K562 (cell line): ENCODE results near the gene EHMT2. TPM values are rescaled to one million over a fixed set of nuclear protein-coding genes. Genes with fewer than 3 reads are reported as not detected.
A peak's percentile ranks its signal among the peaks of the same experiment; 100 is the strongest.
"Not testable (repeated sequence)": the region's sequence is repeated elsewhere in the genome, so short reads cannot be mapped to it uniquely, and the experiment has no call there.

Source experiments
- ATAC-seq: fragments of 200-7000 bp; cut with Tn5 transposase; 3 replicates; pipeline ENCODE4 v1.9.1; 2020; ENCODE audit warnings: moderate library complexity
- BruUV-seq: library from RNA; stranded (reverse); fragments of 400-500 nt; replicated peaks from 2 replicates; lab custom pipeline; 2021; lab: Mats Ljungman, UMichigan
- CTCF ChIA-PET: fragments of 300-600 bp; formaldehyde crosslinking; extraction: SDS; loops from one replicate; lab custom pipeline; 2021; ENCODE audit warnings: low intra/inter-chr PET ratio; lab: Yijun Ruan, JAX
- POLR2A ChIA-PET: fragments of 300-600, 350-650 bp; sonication (Branson Sonifier 250); formaldehyde crosslinking; extraction: SDS; loops from one replicate; lab custom pipeline; 2021; ENCODE audit warnings: antibody characterized with exemption, inconsistent platforms; lab: Yijun Ruan, JAX
- DNase-seq, 4 experiments: peaks; one replicate each; pipeline versions ENCODE4 v3.0.0 to v3.0.0-alpha.2; 2011 to 2018; ENCODE audit warnings: low spot score in 3 of 4, mixed read lengths in 3 of 4; ENCODE audit errors: extremely low read depth in 1 of 4
- FAIRE-seq: peaks from 2 replicates; lab custom pipeline; 2011; peaks lifted over from hg19 to GRCh38; lab: Jason Lieb, UNC
- H2AFZ ChIP-seq: 2 replicates; pipeline ENCODE4 v1.6.0; 2011; ENCODE audit warnings: low read depth, low read length, control low read depth, inconsistent platforms
- H3K27ac ChIP-seq: fragments of 200-600 bp; 3 replicates; pipeline ENCODE4 v1.8.0; 2011; ENCODE audit warnings: low read depth, mild to moderate bottlenecking, control low read depth, inconsistent platforms, low read length, moderate library complexity, mixed read lengths; ENCODE audit errors: extremely low read depth
- H3K27me3 ChIP-seq, 2 experiments: fragments of 300-600 bp in 1 of 2; 2 replicates in 1 of 2; 3 replicates in 1 of 2; pipeline versions ENCODE4 v1.6.0 to v1.8.0; 2011; ENCODE audit warnings: inconsistent platforms in 2 of 2, low read length in 2 of 2, mild to moderate bottlenecking in 1 of 2, mixed read lengths in 1 of 2, moderate library complexity in 1 of 2; ENCODE audit not compliant: control insufficient read depth in 2 of 2, insufficient read depth in 2 of 2
- H3K36me3 ChIP-seq: fragments of 300-600 bp; 3 replicates; pipeline ENCODE4 v1.8.0; 2011; ENCODE audit warnings: mild to moderate bottlenecking, low read length, inconsistent platforms; ENCODE audit not compliant: control insufficient read depth, insufficient read depth
- H3K4me1 ChIP-seq, 2 experiments: fragments of 200-600 bp in 1 of 2; replicated peaks in 1 of 2; 2 replicates in 1 of 2; 3 replicates in 1 of 2; pipeline versions ENCODE4 v1.5.1 to v1.8.0; 2011; ENCODE audit warnings: inconsistent platforms in 2 of 2, low read length in 2 of 2, mild to moderate bottlenecking in 1 of 2, mixed read lengths in 1 of 2, moderate library complexity in 1 of 2; ENCODE audit not compliant: control insufficient read depth in 2 of 2, insufficient read depth in 2 of 2
- H3K4me2 ChIP-seq: 2 replicates; pipeline ENCODE4 v1.6.1; 2011; ENCODE audit warnings: low read length, control low read depth, inconsistent platforms, mixed read lengths; ENCODE audit not compliant: insufficient read depth
- H3K4me3 ChIP-seq: fragments of 200-600 bp; sonication (generic), shearing (Covaris generic); 2 replicates; pipeline ENCODE4 v1.5.1; 2016; ENCODE audit warnings: control low read depth, inconsistent platforms
- H3K79me2 ChIP-seq: fragments of 200-600 bp; 3 replicates; pipeline ENCODE4 v1.8.0; 2011; ENCODE audit warnings: low read length, inconsistent platforms; ENCODE audit not compliant: control insufficient read depth, insufficient read depth
- H3K9ac ChIP-seq, 2 experiments: 2 replicates each; pipeline versions ENCODE4 v1.6.0 to v1.6.1; 2011; ENCODE audit warnings: low read depth in 2 of 2, low read length in 2 of 2, control low read depth in 1 of 2, inconsistent platforms in 1 of 2, mild to moderate bottlenecking in 1 of 2, mixed read lengths in 1 of 2; ENCODE audit not compliant: insufficient read depth in 1 of 2
- H3K9me1 ChIP-seq: one replicate; pipeline ENCODE4 v1.6.0; 2011; ENCODE audit warnings: inconsistent platforms, mild to moderate bottlenecking, low read length, moderate library complexity; ENCODE audit not compliant: control insufficient read depth, insufficient read depth
- H3K9me3 ChIP-seq: replicated peaks from 2 replicates; pipeline ENCODE4 v1.5.1; 2011; ENCODE audit warnings: low read depth, low read length, inconsistent platforms; ENCODE audit not compliant: control insufficient read depth, insufficient read depth
- H4K20me1 ChIP-seq: replicated peaks from 2 replicates; pipeline ENCODE4 v1.6.1; 2011; ENCODE audit warnings: low read length, inconsistent platforms, mixed read lengths; ENCODE audit not compliant: control insufficient read depth, insufficient read depth
- ETV5 ChIP-seq: sonication (generic); formaldehyde crosslinking; IDR thresholded peaks from 2 replicates; pipeline ENCODE4 v1.4.0; 2020; ENCODE audit warnings: low read depth, mild to moderate bottlenecking, missing genetic modification reagents
- GABPA ChIP-seq: fragments of 200-800 bp; sonication (Bioruptor generic); conservative IDR thresholded peaks from 2 replicates; pipeline ENCODE4 v1.6.1; 2016; ENCODE audit warnings: low read depth, missing genetic modification characterization, missing compliant biosample characterization
- GTF2F1 ChIP-seq: IDR thresholded peaks from 2 replicates; pipeline ENCODE4 v1.6.1; 2011; ENCODE audit warnings: low read depth, low read length, improper control_type of control experiment
- NR3C1 ChIP-seq: sonication (generic); formaldehyde crosslinking; IDR thresholded peaks from 2 replicates; pipeline ENCODE4 v1.8.1; 2022; ENCODE audit warnings: missing genetic modification reagents
- WGBS: fragments of 100-300 bp; shearing (Covaris generic); methylation state at CpG from one replicate; pipeline ENCODE4 v1.1.6; 2016; ENCODE audit warnings: low coverage, mixed read lengths; ENCODE audit not compliant: insufficient coverage; ENCODE audit errors: missing lambda C conversion rate; 5-methylcytosine and 5-hydroxymethylcytosine counted together
- in situ Hi-C: fragments of 300-500 bp; cut with MboI; formaldehyde crosslinking; loops from 4 replicates; pipeline ENCODE4 v1.15.0; 2018; ENCODE audit warnings: inconsistent platforms, mixed read lengths
- intact Hi-C: fragments of 100-400 bp; cut with micrococcal nuclease; formaldehyde crosslinking; loops from 2 replicates; pipeline ENCODE4 v1.14.2; 2022
- polyA plus RNA-seq, 8 experiments: library from polyadenylated mRNA; depleted of rRNA in 4 of 8; stranded (reverse) in 5 of 8; unstranded in 3 of 8; fragments of >200 nt; fragmentation: Nextera tagmentation in 2 of 8; fragmentation: Illumina TruSeq in 1 of 8; extraction: Ambion mirVana in 2 of 8; extraction: Trizol in 1 of 8; gene quantifications; 2 replicates each; pipeline versions ENCODE4 v1.2.1 to v1.2.3, GENCODE V29; 2011 to 2014; ENCODE audit warnings: inconsistent platforms in 1 of 8, missing spikeins in 1 of 8
- total RNA-seq, 7 experiments: library from RNA; depleted of rRNA in 6 of 7; stranded (reverse); fragments of >200 nt in 6 of 7; fragmentation: Illumina TruSeq in 2 of 7; extraction: Trizol in 2 of 7; gene quantifications; 2 replicates each; pipeline versions ENCODE4 v1.2.1 to v1.2.3, GENCODE V29; 2011 to 2021; ENCODE audit warnings: low replicate concordance in 1 of 7

EHMT2 gene
- total and polyA plus RNA-seq, 9 of the 15 experiments (the other 6 are each of a cell fraction or from before 2014, with no cell fraction given) = 2.1 to 63.8 (median 38.5) TPM

DNA sequence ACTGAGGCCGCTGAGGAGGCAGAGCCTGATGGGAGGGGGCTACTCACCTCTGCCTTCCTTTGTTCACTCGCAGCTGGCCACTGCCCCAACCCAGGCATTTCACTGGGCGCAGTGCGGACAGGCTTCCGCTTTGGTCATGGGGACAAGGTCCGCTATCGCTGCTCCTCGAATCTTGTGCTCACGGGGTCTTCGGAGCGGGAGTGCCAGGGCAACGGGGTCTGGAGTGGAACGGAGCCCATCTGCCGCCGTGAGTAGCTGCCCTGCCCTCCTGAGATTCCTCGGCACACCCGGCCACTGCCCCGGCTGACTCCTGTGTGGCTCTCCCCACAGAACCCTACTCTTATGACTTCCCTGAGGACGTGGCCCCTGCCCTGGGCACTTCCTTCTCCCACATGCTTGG is 36.0 kb upstream of the EHMT2 start:
- BruUV-seq = no TSS peak
- no peaks in the 10 kb centered on the region for H3K79me2 ChIP-seq
- H4K20me1 ChIP-seq = no peaks in the 10 kb centered on the region
- H3K4me2 ChIP-seq = no peak overlapping the region
- CTCF ChIA-PET = no interaction called here
- no peak overlapping the region for H3K27ac ChIP-seq
- DNase-seq = no peak
- FAIRE-seq = no peak
- H2AFZ ChIP-seq = peak overlapping the region; percentile 17; the same call in 1 of the 2 replicates
- peak overlapping the region in 1 of 2 experiments; percentile 73; a peak in 2 of 4 replicates for H3K9ac ChIP-seq
- peaks cover 0 to 7% of the 10 kb centered on the region in 2 experiments; a peak in 1 of 5 replicates for H3K4me1 ChIP-seq
- intact Hi-C loops = no loop called here
- no peaks in the 10 kb centered on the region for H3K9me3 ChIP-seq
- peaks cover 8 to 12% of the 10 kb centered on the region in 2 experiments; a peak in 2 of 5 replicates for H3K27me3 ChIP-seq
- in situ Hi-C loops = no loop called here
- H3K9me1 ChIP-seq = no peaks in the 10 kb centered on the region
- TF ChIP-seq ETV5 (no peak), GABPA (tag) (no peak), GTF2F1 (no peak), NR3C1 (no peak)
- 36% methylated on average over 16 of the region's 19 CpGs for WGBS
- H3K36me3 ChIP-seq = no peaks in the 10 kb centered on the region
- peak; percentile 16; the same call in 2 of the 3 replicates for ATAC-seq
- H3K4me3 ChIP-seq = no peak overlapping the region
- POLR2A ChIA-PET = interaction anchor here (0.6 to 0.7 kb wide), 2 partner anchors 65 to 255 kb away, joined by 3 to 4 read pairs; no protein-coding TSS in a partner anchor

DNA sequence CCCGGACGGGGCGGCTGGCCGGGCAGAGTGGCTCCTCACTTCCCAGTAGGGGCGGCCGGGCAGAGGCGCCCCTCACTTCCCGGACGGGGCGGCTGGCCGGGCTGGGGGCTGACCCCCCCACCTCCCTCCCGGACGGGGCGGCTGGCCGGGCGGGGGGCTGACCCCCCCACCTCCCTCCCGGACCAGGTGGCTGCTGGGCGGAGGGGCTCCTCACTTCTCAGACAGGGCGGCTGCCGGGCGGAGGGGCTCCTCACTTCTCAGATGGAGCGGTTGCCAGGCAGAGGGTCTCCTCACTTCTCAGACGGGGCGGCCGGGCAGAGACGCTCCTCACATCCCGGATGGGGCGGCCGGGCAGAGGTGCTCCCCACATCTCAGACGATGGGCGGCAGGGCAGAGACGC is 34.6 kb upstream of the EHMT2 start:
- H3K79me2 ChIP-seq, ATAC-seq, H2AFZ ChIP-seq, CTCF ChIA-PET, H3K36me3 ChIP-seq, H4K20me1 ChIP-seq, POLR2A ChIA-PET, in situ Hi-C loops, H3K4me2 ChIP-seq, intact Hi-C loops, H3K27ac ChIP-seq, BruUV-seq, H3K9me1 ChIP-seq, H3K9me3 ChIP-seq, DNase-seq, FAIRE-seq, H3K4me3 ChIP-seq, H3K9ac ChIP-seq: not testable (repeated sequence)
- 52% methylated on average over 4 of the region's 32 CpGs for WGBS
- Histone ChIP-seq H3K27me3 (peaks cover 8 to 12% of the 10 kb centered on the region in 2 experiments; a peak in 2 of 5 replicates), H3K4me1 (peaks cover 6 to 13% of the 10 kb centered on the region in 2 experiments; a peak in 4 of 5 replicates)
